ENCODE data around the gene PRDX6.
"Not testable (repeated sequence)": the region's sequence is repeated elsewhere in the genome, so short reads cannot be mapped to it uniquely, and the experiment has no call there.

The PRDX6 gene

GRCh38 chr1:173477286-173478093, at the start of gene PRDX6:
PRDX6 (plus strand) TSS chr1:173477335; CDS start chr1:173477398, 63 bp downstream.
- peak; percentile 39 for DNase-seq (ENCODE audit: low spot score)

- DNase-seq (ENCODE audit: low spot score), result peak; percentile 81
Observed at GRCh38 chr1:173429471-173430402, 47.4 kb upstream of the PRDX6 start.

GRCh38 chr1:173430677-173431303, 46.3 kb upstream of the PRDX6 start:
- DNase-seq (ENCODE audit: low spot score), result no peak

GRCh38 chr1:173431304-173432045, 45.7 kb upstream of the PRDX6 start:
- DNase-seq (ENCODE audit: low spot score), result peak; percentile 88

GRCh38 chr1:173432331-173432730, 44.8 kb upstream of the PRDX6 start:
- no peak for DNase-seq (ENCODE audit: low spot score)

- DNase-seq (ENCODE audit: low spot score), result no peak
Observed at GRCh38 chr1:173433751-173434326, 43.3 kb upstream of the PRDX6 start.

- DNase-seq (ENCODE audit: low spot score), result no peak
Observed at GRCh38 chr1:173436841-173437428, 40.2 kb upstream of the PRDX6 start.

- no peak for DNase-seq (ENCODE audit: low spot score)
Observed at GRCh38 chr1:173438675-173439074, 38.5 kb upstream of the PRDX6 start.

- no peak for DNase-seq (ENCODE audit: low spot score)
Observed at GRCh38 chr1:173440430-173440829, 36.7 kb upstream of the PRDX6 start.

GRCh38 chr1:173444757-173445156, 32.4 kb upstream of the PRDX6 start:
- DNase-seq (ENCODE audit: low spot score), result no peak

GRCh38 chr1:173445164-173445563, 32.0 kb upstream of the PRDX6 start:
- DNase-seq (ENCODE audit: low spot score), result no peak

- no peak for DNase-seq (ENCODE audit: low spot score)
Observed at GRCh38 chr1:173445656-173446055, 31.5 kb upstream of the PRDX6 start.

GRCh38 chr1:173447224-173447623, 29.9 kb upstream of the PRDX6 start:
- no peak for DNase-seq (ENCODE audit: low spot score)

- no peak for DNase-seq (ENCODE audit: low spot score)
Observed at GRCh38 chr1:173448945-173449344, 28.2 kb upstream of the PRDX6 start.

GRCh38 chr1:173451981-173452380, 25.2 kb upstream of the PRDX6 start:
- no peak for DNase-seq (ENCODE audit: low spot score)

- DNase-seq (ENCODE audit: low spot score), result no peak
Observed at GRCh38 chr1:173453982-173454381, 23.2 kb upstream of the PRDX6 start.

GRCh38 chr1:173454966-173455524, 22.1 kb upstream of the PRDX6 start:
- no peak for DNase-seq (ENCODE audit: low spot score)

GRCh38 chr1:173459885-173460284, 17.2 kb upstream of the PRDX6 start:
- DNase-seq (ENCODE audit: low spot score), result no peak

GRCh38 chr1:173462666-173463065, 14.5 kb upstream of the PRDX6 start:
- not testable (repeated sequence) for DNase-seq (ENCODE audit: low spot score)

- DNase-seq (ENCODE audit: low spot score), result not testable (repeated sequence)
Observed at GRCh38 chr1:173464185-173464584, 12.9 kb upstream of the PRDX6 start.

GRCh38 chr1:173467426-173467825, 9.7 kb upstream of the PRDX6 start:
- DNase-seq (ENCODE audit: low spot score), result no peak
